22Rv1 (cell line): Measurements from ENCODE around the gene PRR5.

Source experiments
- H3K27ac ChIP-seq: fragments of 450-650 bp; 2 replicates; pipeline ENCODE4 v1.5.1; 2017
- CTCF ChIP-seq: fragments of 450-650 bp; IDR thresholded peaks from 2 replicates; pipeline ENCODE4 v1.5.1; 2017; ENCODE audit warnings: mild to moderate bottlenecking
- ZFX ChIP-seq: fragments of 450-650 bp; IDR thresholded peaks from 2 replicates; pipeline ENCODE4 v1.6.1; 2017; ENCODE audit warnings: antibody characterized with exemption, borderline replicate concordance

The PRR5 gene

DNA sequence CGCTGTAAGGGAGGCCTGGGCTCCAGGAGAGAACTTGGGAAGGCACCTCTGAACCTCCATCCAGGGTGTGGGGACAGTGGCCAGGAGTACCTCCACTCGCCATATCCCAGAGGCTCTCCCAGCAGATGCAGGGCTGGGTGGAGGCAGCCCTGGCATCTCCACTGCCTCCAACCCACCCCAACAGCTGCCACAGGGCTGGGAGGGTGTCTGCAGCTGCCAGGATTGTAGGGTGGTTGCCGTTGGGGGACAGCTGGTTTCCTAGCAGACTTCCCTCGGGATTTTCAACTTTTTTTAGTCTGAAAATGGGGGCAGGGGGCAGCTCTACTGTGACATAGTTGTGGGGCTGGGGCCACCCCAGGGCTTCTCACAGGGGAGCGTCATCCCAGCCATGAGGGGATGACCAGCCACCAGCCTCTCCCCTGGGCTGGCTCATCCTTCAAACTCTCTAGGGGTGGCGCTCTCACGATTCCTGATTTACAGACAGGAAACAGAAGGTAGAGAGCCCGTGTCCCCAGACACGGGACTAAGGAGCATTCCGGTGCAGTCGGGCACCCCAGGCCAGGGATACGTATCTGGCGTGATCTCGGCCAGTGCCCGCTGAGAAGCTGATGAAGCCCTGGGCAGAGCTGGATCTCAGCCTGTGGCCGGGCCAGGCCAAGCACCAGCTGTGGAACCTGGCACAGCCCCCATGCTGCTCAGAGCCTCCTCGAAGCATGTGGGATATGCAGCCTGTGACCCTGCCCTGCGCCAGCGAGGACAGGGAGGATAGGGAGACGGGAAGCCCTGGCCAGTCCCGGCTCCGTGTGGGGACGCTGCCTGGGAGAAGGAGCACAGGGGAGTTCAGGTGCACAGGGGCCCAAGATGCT, 9.9 kb downstream of the PRR5 start:
- no peak overlapping the region for H3K27ac ChIP-seq
- TF ChIP-seq CTCF (no peak), ZFX (no peak)

GRCh38 chr22:44712962-44713361, 11.0 kb downstream of the PRR5 start:
- TF ChIP-seq ZFX (no peak), CTCF (no peak)
- no peak overlapping the region for H3K27ac ChIP-seq

- no peak overlapping the region for H3K27ac ChIP-seq
- no peak for TF ChIP-seq ZFX
- TF ChIP-seq CTCF: no peak
Measured at GRCh38 chr22:44714703-44715350, 12.8 kb downstream of the PRR5 start.

DNA sequence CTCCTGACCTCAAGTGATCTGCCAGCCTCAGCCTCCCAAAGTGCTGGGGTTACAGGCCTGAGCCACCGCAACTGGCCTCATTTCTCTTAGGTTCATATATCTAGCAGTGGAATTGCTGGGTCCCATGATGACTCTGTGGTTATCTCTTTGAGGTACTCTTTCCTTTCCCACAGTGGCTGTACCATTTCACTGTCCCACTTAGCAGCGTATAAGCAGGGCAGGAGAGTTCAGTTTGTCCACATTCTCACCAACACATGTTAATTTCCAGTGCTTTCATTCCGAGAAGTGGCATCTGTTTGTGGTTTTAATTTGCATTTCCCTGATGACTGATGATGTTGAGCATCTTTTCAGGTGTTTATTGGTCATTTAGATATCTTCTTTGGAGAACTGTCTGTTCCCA, 16.4 kb downstream of the PRR5 start:
- no peak overlapping the region for H3K27ac ChIP-seq
- TF ChIP-seq CTCF (no peak), ZFX (no peak)

- H3K27ac ChIP-seq: no peak overlapping the region
Measured at GRCh38 chr22:44719586-44720368, 17.8 kb downstream of the PRR5 start.

DNA sequence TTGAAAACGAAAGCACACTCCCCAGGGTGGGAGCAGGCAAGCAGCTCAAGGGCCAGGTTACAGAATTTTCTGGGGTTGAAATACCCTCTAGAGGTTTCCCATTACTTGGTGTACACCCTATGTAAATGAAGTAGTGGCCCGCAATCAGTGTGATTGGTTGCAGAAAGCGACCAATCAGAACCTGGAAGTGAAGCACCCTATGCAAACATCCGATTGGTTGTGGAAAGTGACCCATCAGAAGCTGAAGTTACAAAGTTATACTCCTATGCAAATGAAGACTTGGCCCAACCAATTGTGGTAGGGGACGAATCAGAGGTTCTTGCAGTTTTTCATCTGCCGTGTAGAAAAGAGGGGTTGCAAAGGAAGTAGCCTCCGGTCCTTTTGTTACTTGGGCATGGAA, 19.2 kb downstream of the PRR5 start:
- no peak overlapping the region; the same call in 1 of the 2 replicates for H3K27ac ChIP-seq
- no peak for TF ChIP-seq ZFX
- no peak for TF ChIP-seq CTCF

More at GRCh38 chr22:44719586-44720368, 17.8 kb downstream of the PRR5 start:
- TF ChIP-seq CTCF: no peak
- TF ChIP-seq ZFX: no peak
